ENCODE results near the gene EEA1. TPM values are rescaled to one million over a fixed set of nuclear protein-coding genes. Genes with fewer than 3 reads are reported as not detected.

EEA1 gene
- total RNA-seq, 1 experiment from 2014 or later, result 14.9 TPM

GRCh38 chr12:92785563-92785950 lies 143.5 kb downstream of the EEA1 start:
- Mint-ChIP-seq H3K27me3 (ENCODE audit: low read depth) (no peaks in the 10 kb centered on the region), H3K4me1 (peaks cover 3 to 4% of the 10 kb centered on the region in 2 experiments; a peak in 3 of 4 replicates), H3K4me3 (no peak overlapping the region), H3K27ac (no peak overlapping the region), H3K36me3 (ENCODE audit: insufficient read depth in 1 of 3, low read depth in 3 of 3) (peaks cover 5 to 10% (median 8%) of the 10 kb centered on the region in 3 experiments; a peak in 6 of 7 replicates), H3K9me3 (peaks cover 0 to 4% of the 10 kb centered on the region in 2 experiments; a peak in 3 of 5 replicates)
- Histone ChIP-seq H3K23ac (ENCODE audit: insufficient read length, low read depth, low read length) (no peak overlapping the region), H2AK5ac (ENCODE audit: insufficient read length, low read length) (no peak overlapping the region), H3K4ac (ENCODE audit: low read depth, low read length) (no peak overlapping the region), H3K27me3 (ENCODE audit: insufficient read depth, low read length) (no peaks in the 10 kb centered on the region), H2BK20ac (ENCODE audit: low read depth, low read length, poor library complexity, severe bottlenecking) (no peak overlapping the region), H2BK120ac (ENCODE audit: low read depth, low read length, poor library complexity, severe bottlenecking) (no peak overlapping the region), H3T11ph (ENCODE audit: low read length) (no peak overlapping the region), H3K18ac (ENCODE audit: insufficient read length, low read depth, low read length) (no peak overlapping the region), H2BK15ac (ENCODE audit: low read depth, low read length) (no peak overlapping the region), H3K27ac (ENCODE audit: insufficient read length, low read depth, low read length) (no peak overlapping the region), H4K8ac (replicated peaks; ENCODE audit: insufficient read length, low read depth, low read length) (no peak overlapping the region), H3K4me2 (ENCODE audit: insufficient read depth, insufficient read length, low read length) (no peak overlapping the region), H2AFZ (ENCODE audit: low read length) (no peak overlapping the region), H3K9me3 (ENCODE audit: control insufficient read depth, low read depth, low read length) (no peaks in the 10 kb centered on the region), H3K79me2 (ENCODE audit: insufficient read depth, low read length) (no peaks in the 10 kb centered on the region), H2BK12ac (ENCODE audit: insufficient read length, low read depth, low read length) (no peak overlapping the region), H3K4me1 (ENCODE audit: insufficient read depth, low read length) (no peaks in the 10 kb centered on the region), H3K56ac (ENCODE audit: insufficient read length, low read depth, low read length) (no peak overlapping the region), H4K5ac (ENCODE audit: insufficient read length, low read depth, low read length) (no peak overlapping the region), H3K79me1 (ENCODE audit: insufficient read depth, low read depth, low read length, poor library complexity, severe bottlenecking) (no peaks in the 10 kb centered on the region), H3K23me2 (ENCODE audit: insufficient read length, low read depth, low read length, poor library complexity, severe bottlenecking) (no peaks in the 10 kb centered on the region), H3K9ac (ENCODE audit: extremely low read depth, insufficient read length, low read length) (no peak overlapping the region), H4K91ac (ENCODE audit: insufficient read length, low read depth, low read length) (no peak overlapping the region), H2BK5ac (ENCODE audit: insufficient read length, low read length) (no peak overlapping the region), H4K20me1 (ENCODE audit: control insufficient read depth, insufficient read depth, insufficient read length) (no peaks in the 10 kb centered on the region), H3K14ac (ENCODE audit: insufficient read depth, low read length) (no peak overlapping the region)
- TF ChIP-seq CTCF (conservative IDR thresholded peaks at IDR 0.05), result no peak
- no CpG with 5 or more reads among the region's 1 CpG for WGBS (ENCODE audit: extremely low coverage, insufficient read length, low lambda C conversion rate)
- DNase-seq, result no peak

Measured in H9 (cell line).